Prostate gland (tissue), 2 donors: ENCODE measurements around the gene SLC38A10.

Experiments
- CTCF ChIP-seq, 4 experiments: fragments of 200-600 bp in 2 of 4; fragments of 450-650 bp in 2 of 4; sonication (generic) in 2 of 4; IDR thresholded peaks; 1 replicate in 3 of 4; 2 replicates in 1 of 4; pipeline ENCODE4 v1.5.1; 2016 to 2019; ENCODE audit warnings: antibody characterized with exemption in 4 of 4, mild to moderate bottlenecking in 2 of 4, moderate library complexity in 2 of 4
- POLR2A ChIP-seq: fragments of 450-650 bp; IDR thresholded peaks from one replicate; pipeline ENCODE4 v1.6.1; 2016; ENCODE audit warnings: antibody characterized with exemption, mild to moderate bottlenecking
- POLR2AphosphoS5 ChIP-seq: sonication (generic); formaldehyde crosslinking; IDR thresholded peaks from one replicate; pipeline ENCODE4 v1.6.1; 2017; ENCODE audit warnings: antibody characterized with exemption

GRCh38 chr17:81341516-81342268 is 46.6 kb upstream of the SLC38A10 start:
- TF ChIP-seq CTCF (IDR thresholded peaks at IDR 0.05) (no peak), POLR2A (no peak), POLR2AphosphoS5 (no peak)
